GM18508 (cell line): ENCODE results near the gene TOM1.

Source experiments
- ATAC-seq: cut with Tn5 transposase; IDR thresholded peaks from one replicate; pipeline ENCODE4 v1.9.1; 2021; ENCODE audit warnings: moderate number of reproducible peaks; ENCODE audit not compliant: insufficient read depth, unreplicated experiment

Gene TOM1

DNA sequence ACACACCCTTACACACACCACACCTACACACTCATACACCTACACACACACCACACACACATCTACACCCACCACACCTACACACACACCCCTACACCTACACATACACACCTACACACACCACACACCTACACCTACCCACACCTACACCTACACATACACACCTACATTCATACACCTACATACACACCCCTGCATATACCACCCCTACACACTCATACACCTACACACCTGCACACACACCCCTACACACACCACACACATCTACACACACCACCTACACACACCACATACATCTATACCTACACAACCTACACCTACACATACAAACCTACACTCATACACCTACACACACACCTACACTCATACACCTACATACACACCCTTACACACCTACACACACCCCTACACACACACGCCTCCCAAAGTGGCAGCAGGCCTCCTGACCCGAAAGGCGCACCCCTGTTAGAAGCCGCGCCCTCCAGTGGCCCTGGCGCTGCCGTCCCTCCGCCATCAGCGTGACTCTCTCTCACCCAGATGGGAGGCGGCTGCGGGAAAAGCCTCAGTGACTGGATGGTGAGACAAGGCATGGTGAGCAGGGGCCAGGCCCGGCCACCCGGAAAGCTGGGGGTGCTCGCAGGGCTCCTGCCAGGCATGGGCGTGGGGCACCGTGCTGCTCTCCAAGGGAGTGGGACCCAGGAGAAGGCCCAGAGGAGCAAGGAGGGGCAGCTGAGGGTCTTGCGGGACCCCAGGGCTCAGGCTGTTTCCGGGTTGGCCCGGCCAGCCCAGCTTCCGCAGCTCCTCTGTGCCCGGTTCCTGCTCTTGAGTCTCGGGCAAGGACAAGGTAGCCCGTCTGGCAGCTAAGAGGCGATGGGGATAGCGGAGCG is 44.2 kb downstream of the TOM1 start:
- no peak for ATAC-seq

DNA sequence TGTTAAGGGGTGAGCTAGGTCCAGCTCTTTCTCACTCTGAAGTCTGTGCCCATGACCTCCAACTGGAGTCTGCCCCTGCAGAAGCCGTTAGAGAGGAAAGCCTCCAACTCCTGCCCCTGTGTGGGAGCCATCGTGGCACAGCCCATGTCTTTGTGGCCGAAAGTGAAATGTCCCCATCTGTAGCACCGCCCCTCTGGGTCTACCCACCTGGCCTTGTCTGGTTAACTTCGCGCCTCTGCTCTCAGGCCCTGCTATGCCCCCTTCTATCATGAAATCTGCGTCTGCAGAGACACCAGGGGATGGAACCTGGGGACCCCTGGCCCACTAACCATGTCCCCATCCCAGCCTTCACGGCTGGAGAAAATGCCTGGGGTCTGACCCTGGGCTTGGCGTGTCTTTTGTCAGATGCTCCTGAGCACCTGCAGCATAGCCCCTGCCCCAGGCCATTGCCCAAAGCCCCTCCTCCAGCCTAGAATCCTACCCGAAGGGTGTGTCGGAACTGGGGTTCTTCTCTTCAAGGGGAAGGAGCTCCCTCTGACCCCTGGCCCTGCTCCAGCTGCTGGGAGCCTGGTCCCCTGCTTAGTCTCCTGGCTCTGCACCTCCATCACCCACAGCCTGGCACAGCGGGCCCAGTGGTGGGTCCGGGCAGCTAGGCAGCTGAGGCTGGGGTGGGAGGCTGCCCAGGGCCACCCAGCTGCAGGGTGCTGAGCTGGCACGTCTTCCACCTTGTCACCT is 45.4 kb downstream of the TOM1 start:
- no peak for ATAC-seq

DNA sequence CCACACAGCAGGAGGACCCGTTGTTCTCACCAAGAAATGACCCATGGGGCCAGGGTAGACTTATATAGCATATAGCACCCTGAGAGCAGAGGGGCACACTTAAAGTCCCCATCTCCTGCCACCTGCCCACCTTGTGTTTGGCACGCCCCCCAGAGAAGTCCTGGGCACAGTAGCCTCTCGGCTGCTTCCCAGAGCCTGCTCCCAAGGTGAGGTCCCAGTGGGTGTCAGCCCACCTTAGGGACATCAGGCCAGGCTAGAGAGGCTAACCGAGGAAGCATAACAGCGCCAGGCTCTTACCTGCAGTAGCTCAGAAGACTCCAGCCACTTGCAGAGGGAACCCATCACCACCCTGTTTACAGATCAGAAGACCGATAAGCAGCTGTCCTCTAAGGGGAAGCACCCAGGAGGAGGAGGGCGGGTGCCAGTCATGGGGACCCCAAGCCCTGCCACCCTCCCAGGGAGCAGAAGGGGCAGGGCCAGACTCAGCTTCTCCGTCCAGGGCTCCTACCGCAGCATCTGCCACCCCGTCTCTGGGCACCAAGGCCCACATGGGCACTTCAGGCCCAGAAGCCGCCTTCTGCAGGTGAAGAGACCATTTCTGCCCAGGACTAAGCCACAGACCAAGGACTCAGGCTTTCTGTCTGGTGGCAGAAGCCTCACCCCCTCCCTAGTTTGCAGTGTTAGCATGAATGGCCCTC is 46.3 kb downstream of the TOM1 start:
- ATAC-seq = no peak

DNA sequence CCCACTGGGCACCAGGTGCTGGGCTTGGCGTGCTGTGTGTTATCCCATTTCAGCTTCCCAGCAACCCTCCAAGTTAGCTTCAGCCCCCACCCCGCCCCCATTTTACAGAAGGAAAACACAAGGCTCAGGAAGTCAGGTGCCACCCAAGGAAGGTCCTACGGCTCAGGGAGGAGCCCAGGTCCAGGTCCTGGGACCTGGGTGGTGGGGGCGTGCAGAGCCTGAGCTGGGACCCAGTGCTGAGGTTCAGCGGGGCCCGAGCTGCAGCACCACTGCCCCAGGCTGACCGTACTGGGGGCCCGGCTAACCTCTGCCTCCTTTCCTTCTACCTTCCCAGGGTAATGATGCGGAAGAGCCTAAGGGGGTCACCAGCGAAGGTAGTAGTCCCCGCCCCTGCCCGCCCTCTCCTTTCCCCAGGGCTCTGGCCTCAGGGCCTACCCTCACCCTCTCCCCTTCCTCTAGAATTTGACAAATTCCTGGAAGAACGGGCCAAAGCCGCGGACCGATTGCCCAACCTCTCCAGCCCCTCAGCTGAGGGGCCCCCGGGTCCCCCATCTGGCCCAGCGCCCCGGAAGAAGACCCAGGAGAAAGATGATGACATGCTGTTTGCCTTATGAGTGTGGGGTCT is 47.0 kb downstream of the TOM1 start:
- ATAC-seq = no peak

DNA sequence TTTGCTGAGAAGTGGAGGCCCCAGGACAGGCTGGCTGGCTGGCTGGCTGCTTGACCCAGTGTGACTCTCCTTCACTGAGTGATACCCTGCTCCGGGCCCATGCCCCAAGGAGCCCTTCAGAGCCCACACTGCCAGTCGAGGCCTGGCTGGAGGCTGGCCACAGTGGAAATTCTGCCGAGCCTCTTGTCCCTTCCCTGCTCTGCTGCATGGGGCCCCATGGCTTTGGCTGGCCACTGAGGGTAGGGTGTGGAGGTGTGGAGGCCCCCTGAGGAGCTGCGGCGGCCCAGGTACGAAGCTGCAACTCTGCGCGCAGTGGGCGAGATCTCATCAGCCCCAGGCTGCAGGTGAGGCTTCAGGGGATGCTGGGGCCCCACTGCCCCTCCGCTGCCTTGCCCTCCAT is 47.8 kb downstream of the TOM1 start:
- ATAC-seq = no peak

DNA sequence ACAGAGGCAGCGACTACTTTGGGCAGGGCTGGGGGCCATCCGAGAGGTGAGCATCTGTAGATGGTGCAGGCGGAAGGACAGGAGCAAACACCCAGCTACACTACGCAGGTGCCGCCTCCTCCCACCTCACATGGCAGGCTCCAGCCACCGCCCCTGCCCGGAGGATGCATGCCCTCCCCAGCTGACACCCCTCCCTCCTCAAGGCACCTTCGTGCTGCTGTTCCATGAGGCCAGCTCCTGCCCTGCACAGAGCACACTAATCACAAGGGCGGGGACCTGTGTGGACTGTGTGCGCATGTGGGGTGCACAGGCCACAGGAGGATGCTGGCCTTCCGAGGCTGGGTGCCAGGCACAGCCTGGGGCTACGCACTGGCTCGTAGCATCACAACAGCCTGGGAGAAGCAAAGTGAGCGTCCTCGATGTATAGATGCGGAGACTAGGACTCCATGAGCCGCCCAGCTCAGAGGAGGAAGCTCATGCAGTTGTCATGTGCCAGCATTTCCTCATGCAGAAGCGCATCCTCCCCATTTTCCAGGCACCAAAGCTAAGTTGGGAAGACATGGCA is 48.4 kb downstream of the TOM1 start:
- no peak for ATAC-seq

DNA sequence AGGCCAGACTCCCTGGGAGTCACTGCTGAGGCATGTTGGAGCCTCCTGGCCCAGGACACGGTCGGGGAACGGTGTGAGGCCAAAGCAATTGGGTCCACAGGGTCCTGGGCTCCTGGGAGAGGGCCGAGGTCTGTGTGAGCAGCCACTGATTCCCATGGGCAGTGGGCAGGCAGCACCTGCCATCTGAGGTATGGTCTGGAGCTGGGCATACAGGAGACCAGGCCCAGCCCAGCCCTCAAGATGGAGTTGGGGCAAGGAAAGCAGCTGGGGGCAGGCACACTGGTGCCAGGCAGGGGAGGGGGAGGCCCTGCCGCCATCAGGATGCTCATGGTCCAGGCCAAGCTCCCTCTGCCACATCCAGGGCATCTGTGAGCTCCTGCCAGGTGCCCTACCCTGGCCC is 49.0 kb downstream of the TOM1 start:
- no peak for ATAC-seq

DNA sequence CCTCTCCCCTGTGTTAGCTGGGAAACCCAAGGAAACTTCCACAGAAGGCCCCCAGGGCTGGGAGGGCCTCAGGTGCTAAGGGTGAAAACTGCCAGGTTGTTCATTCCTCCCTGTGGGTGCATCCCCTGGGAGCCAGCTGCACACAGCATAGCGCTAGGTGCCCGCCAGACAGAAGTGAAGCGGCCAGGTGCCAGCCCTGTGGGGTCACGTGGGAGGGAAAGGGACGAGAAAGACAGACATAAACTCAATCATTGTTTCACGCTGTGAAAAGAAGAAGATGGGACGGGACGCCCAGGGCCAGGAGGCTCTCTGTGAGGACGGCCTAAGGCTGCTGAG is 49.6 kb downstream of the TOM1 start:
- ATAC-seq = no peak

DNA sequence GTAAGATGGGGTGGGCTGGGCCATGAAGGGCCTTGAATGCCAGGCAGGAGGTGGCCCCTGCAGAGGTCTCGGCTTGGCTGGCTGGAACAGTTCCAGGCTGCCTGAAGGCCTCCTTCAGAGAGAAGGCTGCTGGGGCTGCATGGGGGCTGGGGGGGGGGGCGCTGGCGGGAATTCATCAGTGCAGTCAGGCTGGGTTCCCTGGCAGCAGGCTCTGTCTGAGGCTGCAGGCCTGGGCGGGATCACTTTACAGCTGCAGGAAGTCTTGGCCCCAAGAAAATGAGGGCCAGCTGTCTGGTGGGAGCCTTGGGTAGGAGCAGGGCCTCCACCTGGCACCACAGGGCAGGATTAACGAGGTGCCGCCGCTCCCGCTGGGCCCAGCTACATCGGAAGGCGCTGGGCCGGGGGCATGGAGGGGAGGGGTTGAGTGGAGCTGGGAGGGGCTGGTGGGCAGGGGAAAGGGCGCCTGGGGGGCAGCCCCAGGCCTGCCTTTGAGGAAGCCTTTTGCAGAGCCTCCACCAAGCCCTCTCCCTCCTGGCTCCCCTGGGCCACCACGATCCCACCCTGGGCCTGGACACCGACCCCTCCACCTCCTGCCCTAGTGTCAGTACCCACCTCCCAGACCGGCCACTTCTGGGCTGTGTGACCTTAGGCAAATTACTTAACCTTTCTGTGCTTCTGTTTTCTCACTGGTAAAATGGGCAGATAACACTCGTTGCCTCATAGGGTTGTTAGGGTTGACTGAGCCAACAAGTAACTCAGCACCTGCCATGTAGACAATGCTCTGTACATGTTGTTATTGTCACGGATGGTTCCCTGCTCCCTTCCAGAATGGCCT is 50.2 kb downstream of the TOM1 start:
- no peak for ATAC-seq

DNA sequence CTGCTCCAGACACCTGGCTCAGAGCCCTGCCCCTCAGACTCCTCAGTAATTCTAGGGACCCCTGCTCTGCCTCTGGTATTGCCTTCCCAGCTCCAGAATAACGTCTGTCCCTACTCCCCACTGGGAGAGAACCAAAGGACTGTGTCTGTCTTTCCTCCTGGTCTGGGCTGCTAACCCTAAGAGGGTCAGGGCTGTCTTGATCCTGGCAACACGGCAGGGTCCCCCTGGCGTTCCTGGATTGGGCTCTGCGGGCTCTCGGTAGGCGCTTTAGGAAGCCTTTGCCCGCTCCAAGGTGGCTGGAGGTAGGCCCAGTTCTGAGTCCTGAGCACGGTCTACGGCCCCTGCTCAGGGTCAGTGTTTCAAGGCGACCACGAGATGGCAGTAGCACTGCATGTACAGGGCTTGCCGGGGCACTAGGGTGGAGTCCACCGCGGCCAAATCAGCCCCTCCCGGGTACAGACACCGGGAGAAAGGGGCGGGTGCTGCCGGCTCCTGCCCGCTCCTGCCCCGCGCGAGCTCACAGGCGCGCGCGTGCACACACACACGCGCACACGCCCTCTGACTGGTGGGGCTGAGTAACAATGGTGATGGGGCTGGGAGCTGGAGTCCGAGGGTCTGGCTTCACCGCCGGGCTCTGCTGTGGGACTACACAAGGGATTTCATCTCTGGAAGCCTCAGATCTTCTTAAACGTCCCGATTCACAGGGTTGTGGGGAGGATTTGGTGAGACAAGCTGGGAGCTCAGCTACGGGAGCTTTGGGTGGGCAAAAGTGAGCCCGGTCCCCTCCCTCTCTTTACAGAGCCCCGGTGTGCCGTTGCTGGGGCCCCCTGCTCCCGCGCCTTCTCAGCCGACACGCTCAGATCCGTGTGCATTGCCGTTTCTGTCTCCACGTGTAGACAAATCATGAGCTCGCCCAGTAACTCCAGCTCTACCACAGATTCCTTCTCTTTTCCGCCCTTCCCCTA is 51.1 kb downstream of the TOM1 start:
- ATAC-seq = no peak

DNA sequence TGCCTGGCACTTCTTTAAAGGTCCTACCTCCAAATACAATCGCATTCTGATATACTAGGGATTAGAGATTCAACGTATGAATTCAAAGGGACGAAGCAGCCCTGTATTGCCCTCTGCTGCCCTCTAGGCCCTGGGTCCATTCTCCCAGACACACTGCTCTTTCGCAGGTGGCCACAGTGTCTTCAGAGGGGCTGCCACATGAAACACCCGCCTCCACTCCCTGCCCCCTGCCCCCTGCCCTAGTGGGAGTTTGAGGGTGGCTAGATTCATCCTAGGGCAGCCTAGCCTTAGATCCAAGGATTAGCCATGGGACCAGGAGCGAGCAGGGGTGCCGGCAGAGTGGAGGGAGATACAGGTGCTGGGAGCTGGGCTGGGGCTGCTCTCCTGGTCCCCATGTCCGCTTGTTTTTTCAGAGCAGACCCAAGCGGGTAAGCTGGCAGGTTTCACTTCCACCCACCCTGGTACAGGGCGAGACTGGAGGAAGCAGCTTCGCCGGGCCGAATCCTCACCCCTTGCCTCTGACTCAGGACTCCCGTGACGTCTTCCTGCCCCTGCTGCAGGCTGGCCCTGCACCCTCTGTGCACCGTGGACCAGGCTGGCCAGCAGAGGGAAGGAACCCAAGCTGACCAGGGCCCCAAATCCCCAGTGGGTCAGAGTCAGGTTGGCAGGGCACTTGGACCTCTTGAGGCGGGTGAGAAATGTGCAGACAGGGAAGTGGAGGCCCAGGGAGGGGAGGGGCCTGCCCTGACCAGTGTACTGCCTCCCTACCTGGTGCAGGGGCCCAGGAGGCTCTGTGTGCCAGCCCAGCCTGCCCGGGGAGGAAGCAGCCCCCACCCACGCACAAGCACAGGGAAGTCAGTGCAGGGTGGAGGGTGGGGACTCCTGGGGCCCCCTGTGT is 52.8 kb downstream of the TOM1 start:
- no peak for ATAC-seq

DNA sequence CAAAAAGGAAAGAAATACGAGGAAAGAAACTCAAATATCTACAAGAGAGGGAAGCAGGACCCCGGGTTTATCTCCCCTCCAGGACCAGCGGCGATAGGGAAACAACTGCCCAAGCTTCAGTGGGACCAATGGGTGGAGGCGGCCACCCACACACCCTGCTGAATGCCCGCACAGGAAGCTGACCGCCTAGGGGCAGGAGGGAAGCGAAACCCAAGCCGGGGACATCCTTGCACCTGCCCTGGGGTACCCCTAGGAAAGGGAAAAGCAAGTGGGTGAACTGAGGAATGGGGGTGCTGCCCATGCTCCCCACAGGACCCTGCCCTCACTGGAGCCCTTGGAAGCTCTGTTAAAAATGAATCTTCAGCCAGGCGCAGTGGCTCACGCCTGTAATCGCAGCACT is 53.6 kb downstream of the TOM1 start:
- no peak for ATAC-seq

DNA sequence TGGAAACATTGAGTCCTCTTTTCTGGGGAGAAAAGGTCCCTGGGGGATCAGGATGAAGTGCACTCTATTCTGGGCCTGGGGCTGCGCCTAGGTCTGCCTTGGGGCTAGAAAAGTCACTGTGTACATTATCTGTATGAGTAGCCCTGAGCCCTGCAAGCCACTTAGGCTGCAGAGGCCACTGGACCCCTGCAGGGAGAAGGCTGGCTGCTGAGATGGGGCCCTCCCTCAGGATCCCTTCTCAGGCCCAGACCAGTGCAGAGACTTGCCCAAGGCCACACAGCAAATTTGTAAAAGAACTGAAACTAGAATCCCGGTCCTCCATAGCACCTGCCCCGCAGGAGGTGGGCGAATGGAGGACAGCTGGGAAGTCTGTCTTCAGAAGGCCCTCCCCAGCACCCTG is 54.4 kb downstream of the TOM1 start:
- no peak for ATAC-seq

DNA sequence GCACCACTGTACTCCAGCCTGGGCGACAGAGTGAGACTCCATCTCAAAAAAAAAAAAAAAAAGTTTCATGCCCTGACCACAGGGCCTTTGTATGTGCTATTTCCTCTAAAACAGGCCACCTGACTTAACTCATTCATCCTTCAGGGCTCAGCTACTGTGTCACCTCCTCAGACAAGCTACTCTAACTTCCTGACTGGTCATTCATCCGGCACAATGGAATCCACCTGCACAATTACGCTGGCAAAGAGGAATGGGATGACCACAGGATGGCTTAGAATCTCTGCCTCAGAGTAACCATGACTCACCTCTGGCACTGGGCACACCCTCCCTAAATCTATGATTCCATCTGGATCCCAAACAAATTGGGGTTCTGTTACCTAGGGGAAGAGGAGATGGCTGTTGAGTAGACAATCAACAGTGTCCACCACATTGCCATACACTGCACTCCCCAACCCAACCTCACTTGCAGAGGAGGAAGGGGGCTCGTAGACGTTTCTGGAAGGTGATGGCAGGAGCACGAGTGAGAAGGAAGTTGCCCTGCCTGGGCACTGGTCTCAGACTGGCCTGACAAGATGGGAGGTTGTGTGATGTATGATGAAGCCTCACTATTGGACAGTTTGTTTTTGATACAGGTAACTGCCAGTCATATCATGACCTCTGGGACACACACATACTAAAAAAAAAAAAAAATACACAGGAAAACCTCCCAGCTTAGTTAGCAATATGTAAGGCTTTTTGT is 58.4 kb downstream of the TOM1 start:
- no peak for ATAC-seq

DNA sequence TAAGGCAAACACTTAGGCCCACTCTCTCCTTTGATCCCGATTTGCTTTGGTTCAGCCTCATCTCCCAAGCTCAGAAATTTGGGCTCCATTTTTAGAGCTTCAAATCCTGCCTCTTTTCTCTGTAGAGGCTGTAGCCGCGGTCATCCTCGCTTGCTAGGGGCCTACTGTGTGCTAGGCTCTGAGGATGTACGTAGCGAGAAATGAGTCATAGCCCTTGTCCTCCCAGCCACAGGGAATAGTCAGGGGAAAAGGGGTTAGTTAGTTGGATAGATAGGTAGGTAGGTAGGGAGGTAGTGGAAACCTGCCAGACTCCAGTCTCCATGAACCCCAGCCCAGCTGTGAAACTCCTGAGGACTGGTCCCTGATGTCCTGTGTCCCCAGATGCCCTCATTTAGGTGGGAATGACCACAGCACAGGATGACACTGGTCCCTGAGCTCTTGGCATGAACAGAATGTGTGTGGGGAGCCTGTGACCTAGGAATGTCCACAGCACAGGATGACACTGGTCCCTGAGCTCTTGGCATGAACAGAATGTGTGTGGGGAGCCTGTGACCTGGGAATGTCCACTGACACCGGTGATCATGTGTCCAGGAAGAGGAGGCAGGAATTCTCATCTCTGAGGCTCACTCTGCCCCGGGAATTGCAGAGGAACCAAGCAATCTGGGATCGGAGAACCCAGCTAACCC is 59.8 kb downstream of the TOM1 start:
- no peak for ATAC-seq

DNA sequence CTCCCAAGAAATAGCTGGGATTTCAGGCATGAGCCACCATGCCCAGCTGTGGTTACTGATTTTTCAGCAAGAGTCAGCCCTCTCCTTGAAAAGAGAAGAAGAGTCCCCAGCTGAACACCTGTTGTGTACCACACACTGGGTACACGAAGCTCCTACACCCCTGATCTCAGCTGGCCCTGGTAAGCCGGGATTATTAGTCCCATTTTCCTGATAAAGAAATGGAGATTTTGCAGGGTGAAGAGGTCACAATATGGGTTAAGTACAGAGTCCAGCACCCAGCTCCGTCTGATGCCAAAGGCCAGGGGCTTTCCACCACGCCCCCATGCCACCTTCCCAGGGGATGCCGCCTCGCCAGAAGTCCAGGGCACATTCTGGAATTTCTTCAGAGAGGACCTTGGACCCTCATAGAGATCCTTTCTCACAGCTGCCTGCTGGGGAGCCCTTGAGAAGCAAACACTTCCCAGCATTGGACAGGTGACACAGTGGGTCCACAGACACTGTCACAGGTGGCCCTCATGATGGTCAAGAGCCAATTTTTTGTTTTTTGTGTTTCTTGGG is 61.4 kb downstream of the TOM1 start:
- no peak for ATAC-seq
